Neural cell (in vitro differentiated cells): Measurements from ENCODE around the gene CENPE. TPM values are rescaled to one million over a fixed set of nuclear protein-coding genes. Genes with fewer than 3 reads are reported as not detected.

Source experiments
- H2AFZ ChIP-seq: fragments of 200-600, 300-800 bp; sonication (generic), shearing (Covaris generic); 2 replicates; pipeline ENCODE4 v1.6.0; 2014; ENCODE audit warnings: low read depth, mild to moderate bottlenecking, antibody characterized with exemption, low read length, moderate library complexity
- H3F3A ChIP-seq: fragments of 200-600 bp; shearing (Covaris generic); 2 replicates; pipeline ENCODE4 v1.6.1; 2016; ENCODE audit warnings: mild to moderate bottlenecking, moderate library complexity, mixed read lengths, antibody characterized with exemption, low read length; ENCODE audit not compliant: insufficient read depth, poor library complexity, severe bottlenecking
- H3K27ac ChIP-seq: fragments of 200-600, 300-800 bp; sonication (generic), shearing (Covaris generic); 2 replicates; pipeline ENCODE4 v1.5.1; 2014; ENCODE audit warnings: mild to moderate bottlenecking, low read length, moderate library complexity
- H3K27me3 ChIP-seq: fragments of 300-800, 200-600 bp; sonication (generic), shearing (Covaris generic); 2 replicates; pipeline ENCODE4 v1.6.0; 2014; ENCODE audit warnings: mild to moderate bottlenecking, low read depth, low read length, moderate library complexity; ENCODE audit not compliant: insufficient read depth
- H3K36me3 ChIP-seq: fragments of 300-800, 200-600 bp; sonication (generic), shearing (Covaris generic); 2 replicates; pipeline ENCODE4 v1.5.1; 2014; ENCODE audit warnings: mild to moderate bottlenecking, antibody characterized with exemption, low read length, moderate library complexity; ENCODE audit not compliant: insufficient read depth
- H3K4me2 ChIP-seq: fragments of 300-800, 200-600 bp; sonication (generic), shearing (Covaris generic); 2 replicates; pipeline ENCODE4 v1.6.0; 2014; ENCODE audit warnings: mild to moderate bottlenecking, low read length
- H3K4me3 ChIP-seq: fragments of 300-800, 200-600 bp; sonication (generic), shearing (Covaris generic); 2 replicates; pipeline ENCODE4 v1.5.1; 2014; ENCODE audit warnings: mild to moderate bottlenecking, low read length, moderate library complexity
- H3K79me2 ChIP-seq: fragments of 200-600 bp; shearing (Covaris generic); replicated peaks from 2 replicates; pipeline ENCODE4 v1.6.0; 2014; ENCODE audit warnings: mild to moderate bottlenecking, low read length, moderate library complexity; ENCODE audit not compliant: insufficient read depth
- H3K9ac ChIP-seq: fragments of 300-800, 200-600 bp; sonication (generic), shearing (Covaris generic); 2 replicates; pipeline ENCODE4 v1.6.1; 2016; ENCODE audit warnings: mild to moderate bottlenecking, low read length, mixed read lengths
- H3K9me2 ChIP-seq: fragments of 200-600 bp; shearing (Covaris generic); 2 replicates; pipeline ENCODE4 v1.6.1; 2016; ENCODE audit warnings: mild to moderate bottlenecking, low read length, mixed read lengths; ENCODE audit not compliant: insufficient read depth
- H3K9me3 ChIP-seq: fragments of 200-600, 300-800 bp; sonication (generic), shearing (Covaris generic); 2 replicates; pipeline ENCODE4 v1.6.1; 2016; ENCODE audit warnings: mild to moderate bottlenecking, mixed run types, low read length, moderate library complexity, mixed read lengths
- H4K20me1 ChIP-seq: fragments of 200-600 bp; shearing (Covaris generic); 2 replicates; pipeline ENCODE4 v1.6.1; 2016; ENCODE audit warnings: mild to moderate bottlenecking, mixed run types; ENCODE audit not compliant: insufficient read depth
- EP300 ChIP-seq: fragments of 450-650 bp; conservative IDR thresholded peaks from 2 replicates; pipeline ENCODE4 v1.6.1; 2014; ENCODE audit warnings: antibody characterized with exemption, mild to moderate bottlenecking, moderate library complexity; ENCODE audit not compliant: poor library complexity, severe bottlenecking
- EZH2 ChIP-seq: fragments of 200-600, 300-800 bp; shearing (Covaris generic), sonication (generic); IDR thresholded peaks from 2 replicates; pipeline ENCODE4 v1.6.1; 2014; ENCODE audit warnings: antibody characterized with exemption, low read length, borderline replicate concordance, mild to moderate bottlenecking; ENCODE audit not compliant: insufficient read depth, poor library complexity, severe bottlenecking
- MXI1 ChIP-seq: fragments of 450-650 bp; conservative IDR thresholded peaks from 2 replicates; pipeline ENCODE4 v1.6.1; 2014; ENCODE audit warnings: antibody characterized with exemption, mild to moderate bottlenecking; ENCODE audit not compliant: poor library complexity, severe bottlenecking
- POLR2AphosphoS5 ChIP-seq: IDR thresholded peaks from 2 replicates; pipeline ENCODE4 v1.6.1; 2012
- RAD21 ChIP-seq: fragments of 450-650 bp; conservative IDR thresholded peaks from 2 replicates; pipeline ENCODE4 v1.6.1; 2014; ENCODE audit warnings: antibody characterized with exemption, mild to moderate bottlenecking, moderate library complexity
- SMC3 ChIP-seq: fragments of 450-650 bp; conservative IDR thresholded peaks from 2 replicates; pipeline ENCODE4 v1.6.1; 2014; ENCODE audit warnings: antibody characterized with exemption, mild to moderate bottlenecking, moderate library complexity; ENCODE audit not compliant: poor library complexity
- TAF1 ChIP-seq: IDR thresholded peaks from 2 replicates; pipeline ENCODE4 v1.6.1; 2012; ENCODE audit warnings: low read depth
- polyA plus RNA-seq: library from polyadenylated mRNA; depleted of rRNA; stranded (reverse); fragments of >200 nt; gene quantifications from 2 replicates; pipeline ENCODE4 v1.2.3, GENCODE V29; 2014
- TF ChIP-seq, protein P1 (sequence below): fragments of 450-650 bp; IDR thresholded peaks from 2 replicates; pipeline ENCODE4 v1.5.1; 2014; ENCODE audit warnings: antibody characterized with exemption, mild to moderate bottlenecking, moderate library complexity; ENCODE audit not compliant: poor library complexity, severe bottlenecking
- TF ChIP-seq, protein P2 (sequence below): IDR thresholded peaks from 2 replicates; pipeline ENCODE4 v1.6.1; 2012; ENCODE audit warnings: borderline replicate concordance

CENPE gene
- polyA plus RNA-seq, 1 donor from 2014 or later: 1.8 TPM

DNA sequence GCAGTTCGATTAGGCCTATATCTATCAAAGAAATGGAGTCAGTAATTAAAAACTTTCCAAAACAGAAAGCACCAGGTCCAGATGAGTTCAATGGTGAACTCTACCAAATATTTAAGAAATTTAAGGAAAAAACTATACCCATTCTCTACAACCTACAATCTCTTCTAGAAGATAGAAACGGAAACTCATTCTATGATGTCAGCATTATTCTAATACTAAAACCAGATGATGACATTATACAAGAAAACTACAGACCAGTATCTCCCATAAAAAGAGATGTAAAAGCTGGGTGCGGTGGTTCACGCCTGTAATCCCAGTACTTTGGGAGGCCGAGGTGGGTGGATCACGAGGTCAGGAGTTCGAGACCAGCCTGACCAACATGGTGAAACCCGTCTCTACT lies 69.0 kb downstream of the CENPE start:
- Histone ChIP-seq H3K27ac (no peak overlapping the region), H3K9me2 (no peaks in the 10 kb centered on the region), H2AFZ (no peak overlapping the region), H3K27me3 (no peaks in the 10 kb centered on the region), H3K4me3 (no peak overlapping the region), H3K36me3 (no peaks in the 10 kb centered on the region), H3K4me2 (no peak overlapping the region), H3K9ac (no peak overlapping the region), H3K9me3 (no peaks in the 10 kb centered on the region), H3F3A (no peaks in the 10 kb centered on the region), H4K20me1 (no peaks in the 10 kb centered on the region), H3K79me2 (no peaks in the 10 kb centered on the region)
- TF ChIP-seq MXI1 (no peak), TAF1 (no peak), EZH2 (no peak), SMC3 (no peak), POLR2AphosphoS5 (no peak), EP300 (no peak), RAD21 (no peak)
- TF ChIP-seq, protein P1, sequence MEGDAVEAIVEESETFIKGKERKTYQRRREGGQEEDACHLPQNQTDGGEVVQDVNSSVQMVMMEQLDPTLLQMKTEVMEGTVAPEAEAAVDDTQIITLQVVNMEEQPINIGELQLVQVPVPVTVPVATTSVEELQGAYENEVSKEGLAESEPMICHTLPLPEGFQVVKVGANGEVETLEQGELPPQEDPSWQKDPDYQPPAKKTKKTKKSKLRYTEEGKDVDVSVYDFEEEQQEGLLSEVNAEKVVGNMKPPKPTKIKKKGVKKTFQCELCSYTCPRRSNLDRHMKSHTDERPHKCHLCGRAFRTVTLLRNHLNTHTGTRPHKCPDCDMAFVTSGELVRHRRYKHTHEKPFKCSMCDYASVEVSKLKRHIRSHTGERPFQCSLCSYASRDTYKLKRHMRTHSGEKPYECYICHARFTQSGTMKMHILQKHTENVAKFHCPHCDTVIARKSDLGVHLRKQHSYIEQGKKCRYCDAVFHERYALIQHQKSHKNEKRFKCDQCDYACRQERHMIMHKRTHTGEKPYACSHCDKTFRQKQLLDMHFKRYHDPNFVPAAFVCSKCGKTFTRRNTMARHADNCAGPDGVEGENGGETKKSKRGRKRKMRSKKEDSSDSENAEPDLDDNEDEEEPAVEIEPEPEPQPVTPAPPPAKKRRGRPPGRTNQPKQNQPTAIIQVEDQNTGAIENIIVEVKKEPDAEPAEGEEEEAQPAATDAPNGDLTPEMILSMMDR: no peak
- TF ChIP-seq, protein P2, sequence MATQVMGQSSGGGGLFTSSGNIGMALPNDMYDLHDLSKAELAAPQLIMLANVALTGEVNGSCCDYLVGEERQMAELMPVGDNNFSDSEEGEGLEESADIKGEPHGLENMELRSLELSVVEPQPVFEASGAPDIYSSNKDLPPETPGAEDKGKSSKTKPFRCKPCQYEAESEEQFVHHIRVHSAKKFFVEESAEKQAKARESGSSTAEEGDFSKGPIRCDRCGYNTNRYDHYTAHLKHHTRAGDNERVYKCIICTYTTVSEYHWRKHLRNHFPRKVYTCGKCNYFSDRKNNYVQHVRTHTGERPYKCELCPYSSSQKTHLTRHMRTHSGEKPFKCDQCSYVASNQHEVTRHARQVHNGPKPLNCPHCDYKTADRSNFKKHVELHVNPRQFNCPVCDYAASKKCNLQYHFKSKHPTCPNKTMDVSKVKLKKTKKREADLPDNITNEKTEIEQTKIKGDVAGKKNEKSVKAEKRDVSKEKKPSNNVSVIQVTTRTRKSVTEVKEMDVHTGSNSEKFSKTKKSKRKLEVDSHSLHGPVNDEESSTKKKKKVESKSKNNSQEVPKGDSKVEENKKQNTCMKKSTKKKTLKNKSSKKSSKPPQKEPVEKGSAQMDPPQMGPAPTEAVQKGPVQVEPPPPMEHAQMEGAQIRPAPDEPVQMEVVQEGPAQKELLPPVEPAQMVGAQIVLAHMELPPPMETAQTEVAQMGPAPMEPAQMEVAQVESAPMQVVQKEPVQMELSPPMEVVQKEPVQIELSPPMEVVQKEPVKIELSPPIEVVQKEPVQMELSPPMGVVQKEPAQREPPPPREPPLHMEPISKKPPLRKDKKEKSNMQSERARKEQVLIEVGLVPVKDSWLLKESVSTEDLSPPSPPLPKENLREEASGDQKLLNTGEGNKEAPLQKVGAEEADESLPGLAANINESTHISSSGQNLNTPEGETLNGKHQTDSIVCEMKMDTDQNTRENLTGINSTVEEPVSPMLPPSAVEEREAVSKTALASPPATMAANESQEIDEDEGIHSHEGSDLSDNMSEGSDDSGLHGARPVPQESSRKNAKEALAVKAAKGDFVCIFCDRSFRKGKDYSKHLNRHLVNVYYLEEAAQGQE: no peak

DNA sequence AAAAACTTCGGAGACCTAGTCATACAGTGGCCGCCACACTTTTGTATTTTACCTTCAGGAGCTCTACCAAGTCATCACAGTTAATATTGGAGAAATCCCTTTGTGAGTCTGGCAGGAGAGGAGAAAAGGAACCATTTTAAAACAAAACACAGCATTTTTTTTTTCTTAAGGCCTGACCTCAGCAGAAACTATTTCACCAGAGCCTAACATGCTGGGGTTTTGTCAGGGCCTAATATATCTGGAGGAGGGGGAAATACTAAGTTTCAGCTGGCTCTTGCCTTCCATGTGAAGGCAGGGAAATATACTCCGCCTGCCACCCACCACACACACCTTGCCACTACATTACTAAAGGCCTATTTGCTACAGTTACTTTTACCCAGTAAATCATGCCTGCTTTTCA lies 72.0 kb downstream of the CENPE start:
- Histone ChIP-seq H3K36me3 (no peaks in the 10 kb centered on the region), H3F3A (no peaks in the 10 kb centered on the region), H3K4me3 (no peak overlapping the region), H3K9ac (no peak overlapping the region), H3K27ac (no peak overlapping the region), H3K4me2 (no peak overlapping the region), H4K20me1 (no peaks in the 10 kb centered on the region), H3K79me2 (no peaks in the 10 kb centered on the region), H3K9me2 (no peaks in the 10 kb centered on the region), H3K9me3 (no peaks in the 10 kb centered on the region), H2AFZ (no peak overlapping the region), H3K27me3 (no peaks in the 10 kb centered on the region)
- TF ChIP-seq MXI1 (no peak), SMC3 (no peak), RAD21 (no peak), POLR2AphosphoS5 (no peak), EZH2 (no peak), TAF1 (no peak), EP300 (no peak)
- TF ChIP-seq, protein P1: no peak
- TF ChIP-seq, protein P2: no peak
